GM21576 (cell line): Measurements from ENCODE around the gene UPF3B.
A peak's percentile ranks its signal among the peaks of the same experiment; 100 is the strongest.
"Not testable (repeated sequence)": the region's sequence is repeated elsewhere in the genome, so short reads cannot be mapped to it uniquely, and the experiment has no call there.

Experiments used
- ATAC-seq: cut with Tn5 transposase; IDR thresholded peaks from one replicate; pipeline ENCODE4 v1.9.1; 2021; ENCODE audit warnings: mild to moderate bottlenecking, moderate library complexity; ENCODE audit not compliant: unreplicated experiment

The UPF3B gene, protein sequence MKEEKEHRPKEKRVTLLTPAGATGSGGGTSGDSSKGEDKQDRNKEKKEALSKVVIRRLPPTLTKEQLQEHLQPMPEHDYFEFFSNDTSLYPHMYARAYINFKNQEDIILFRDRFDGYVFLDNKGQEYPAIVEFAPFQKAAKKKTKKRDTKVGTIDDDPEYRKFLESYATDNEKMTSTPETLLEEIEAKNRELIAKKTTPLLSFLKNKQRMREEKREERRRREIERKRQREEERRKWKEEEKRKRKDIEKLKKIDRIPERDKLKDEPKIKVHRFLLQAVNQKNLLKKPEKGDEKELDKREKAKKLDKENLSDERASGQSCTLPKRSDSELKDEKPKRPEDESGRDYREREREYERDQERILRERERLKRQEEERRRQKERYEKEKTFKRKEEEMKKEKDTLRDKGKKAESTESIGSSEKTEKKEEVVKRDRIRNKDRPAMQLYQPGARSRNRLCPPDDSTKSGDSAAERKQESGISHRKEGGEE

DNA sequence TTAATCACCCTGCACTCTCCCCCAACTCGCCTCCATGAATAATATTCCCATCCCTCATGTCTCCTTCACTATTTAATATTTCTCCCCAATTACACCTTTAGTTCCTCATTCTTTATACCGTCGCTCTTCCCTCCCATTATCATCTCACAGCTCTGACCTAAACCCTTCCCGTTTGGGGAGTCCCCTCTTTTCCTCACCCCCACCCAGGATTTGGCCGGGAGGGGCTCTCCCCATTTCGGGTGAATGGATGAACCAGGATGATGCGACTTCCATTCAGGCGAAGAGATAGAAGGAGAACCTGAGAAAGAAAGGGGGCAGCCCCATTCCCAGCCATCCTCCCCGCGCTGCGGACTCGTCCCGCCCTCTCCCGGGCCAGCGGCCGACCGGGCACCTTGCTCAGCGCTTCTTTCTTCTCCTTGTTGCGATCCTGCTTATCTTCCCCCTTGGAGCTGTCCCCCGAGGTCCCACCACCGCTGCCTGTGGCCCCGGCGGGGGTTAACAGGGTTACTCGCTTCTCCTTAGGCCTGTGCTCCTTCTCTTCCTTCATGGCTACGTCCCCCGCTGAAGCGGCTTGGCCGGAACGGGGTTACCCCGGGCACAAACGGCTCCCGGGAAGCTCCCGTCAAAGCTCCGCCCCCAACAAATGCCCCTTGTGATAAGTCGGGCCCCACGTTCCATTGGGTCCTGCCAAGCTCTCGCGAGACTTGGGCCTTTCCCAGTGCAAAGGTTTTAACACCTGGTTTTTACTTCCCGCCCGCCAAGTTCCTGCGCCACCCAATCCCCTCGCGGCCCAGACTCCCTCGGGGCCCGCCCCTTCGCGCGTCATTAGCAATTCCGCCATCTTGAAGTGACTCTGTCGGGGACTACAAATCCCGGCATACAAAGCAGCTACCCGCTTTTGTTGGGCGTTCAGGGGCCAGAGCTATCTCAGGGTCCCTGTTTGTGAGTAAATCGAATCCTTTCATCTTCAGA lies at the start of gene UPF3B:
Gene UPF3B, minus strand, starts transcription at position 582 of the 972 bp plus-strand sequence. Its CDS starts 35 bp downstream, at position 547.
- peak; percentile 93 for ATAC-seq

DNA sequence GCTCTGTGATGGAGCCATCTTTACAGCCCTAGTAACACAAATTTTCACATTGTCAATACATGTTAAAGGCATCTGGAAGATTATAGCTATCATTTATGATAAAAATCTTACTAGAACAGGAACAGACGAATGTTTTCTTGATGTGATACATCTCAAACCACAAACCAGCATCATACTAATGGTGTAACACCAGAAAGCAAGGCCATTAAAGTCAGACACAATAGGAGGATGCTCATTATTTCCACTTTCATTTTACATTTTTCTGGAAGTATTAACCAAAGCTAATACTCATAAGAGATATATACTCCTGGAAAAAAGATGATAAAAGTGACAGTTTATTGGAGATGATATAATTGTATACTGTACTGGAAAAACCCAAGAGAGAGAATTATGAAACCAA lies 48.2 kb upstream of the UPF3B start:
- no peak for ATAC-seq

DNA sequence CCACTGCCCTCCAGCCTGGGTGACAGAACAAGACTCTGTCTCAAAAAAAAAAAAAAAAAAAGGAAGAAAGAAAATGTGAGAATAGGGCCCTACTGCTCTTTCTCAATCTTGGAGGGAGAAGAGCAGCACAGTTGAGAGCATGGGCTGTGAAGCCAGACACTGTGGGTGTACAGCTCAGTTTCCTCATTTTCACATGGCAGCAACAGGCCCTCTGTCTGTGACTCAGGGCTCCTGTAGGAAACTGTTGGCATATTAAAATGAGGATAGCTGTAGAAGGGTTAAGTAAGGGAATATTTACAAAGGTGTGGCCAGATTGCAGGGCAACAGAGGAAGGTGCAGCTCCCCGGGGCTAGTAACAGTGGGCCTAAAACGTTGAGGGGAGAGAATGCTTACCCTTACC lies 46.4 kb upstream of the UPF3B start:
- no peak for ATAC-seq

DNA sequence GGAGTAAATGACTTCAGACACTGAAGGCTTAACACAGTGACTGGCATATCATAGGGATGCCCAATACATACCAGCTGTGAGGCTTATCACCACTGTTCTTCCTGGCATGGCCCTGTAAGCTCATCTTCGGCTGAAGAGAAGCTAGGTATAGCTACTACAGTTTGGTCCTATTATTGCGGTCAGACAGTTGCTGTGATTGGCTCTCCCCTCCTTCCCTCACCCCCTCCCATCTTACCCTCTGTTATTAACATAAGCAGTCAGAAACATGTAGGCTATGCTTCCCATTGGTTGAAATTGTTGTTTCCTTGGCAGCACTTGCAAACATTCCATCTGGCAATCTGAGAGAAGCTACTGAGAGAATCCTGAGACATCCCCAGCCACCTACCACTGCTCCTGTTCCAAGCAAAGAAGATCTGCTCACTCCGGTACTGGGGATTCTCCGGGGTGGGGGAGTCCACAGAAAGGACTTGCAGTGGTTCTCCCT lies 43.1 kb upstream of the UPF3B start, which contains the start of gene AKAP14:
Gene AKAP14, plus strand, starts transcription at position 51 of the 484 bp plus-strand sequence. CDS start 7,331 bp downstream, outside the sequence.
- ATAC-seq = no peak

DNA sequence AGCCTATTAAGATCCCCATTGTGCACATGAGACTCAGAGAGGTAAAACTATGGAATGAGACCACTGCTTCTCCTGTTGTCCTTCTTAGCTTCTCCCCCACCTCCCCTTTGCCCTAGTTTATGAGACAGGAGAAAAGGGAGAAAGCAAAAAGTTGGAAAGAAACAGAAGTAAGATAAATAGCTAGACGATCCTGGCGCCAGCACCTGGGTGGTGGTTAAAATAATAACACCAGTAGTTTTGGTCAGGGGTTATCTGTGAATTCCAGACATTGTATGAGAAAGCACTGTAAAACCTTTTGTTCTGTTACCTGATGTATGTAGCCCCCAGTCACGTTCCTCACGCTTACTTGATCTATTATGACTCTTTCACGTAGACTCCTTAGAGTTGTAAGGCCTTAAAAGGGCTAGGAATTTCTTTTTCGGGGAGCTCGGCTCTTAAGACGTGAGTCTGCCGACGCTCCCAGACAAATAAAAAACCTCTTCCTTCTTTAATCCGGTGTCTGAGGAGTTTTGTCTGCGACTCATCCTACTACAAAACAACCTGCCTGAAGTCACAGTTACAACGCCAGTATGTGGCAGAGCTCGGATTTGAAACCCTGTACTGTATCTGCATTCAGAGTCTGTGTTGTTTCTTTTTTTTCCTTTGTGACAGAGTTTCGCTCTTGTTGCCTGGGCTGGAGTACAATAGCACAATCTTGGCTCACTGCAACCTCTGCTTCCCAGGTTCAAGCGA lies 39.4 kb upstream of the UPF3B start:
- ATAC-seq = not testable (repeated sequence)

DNA sequence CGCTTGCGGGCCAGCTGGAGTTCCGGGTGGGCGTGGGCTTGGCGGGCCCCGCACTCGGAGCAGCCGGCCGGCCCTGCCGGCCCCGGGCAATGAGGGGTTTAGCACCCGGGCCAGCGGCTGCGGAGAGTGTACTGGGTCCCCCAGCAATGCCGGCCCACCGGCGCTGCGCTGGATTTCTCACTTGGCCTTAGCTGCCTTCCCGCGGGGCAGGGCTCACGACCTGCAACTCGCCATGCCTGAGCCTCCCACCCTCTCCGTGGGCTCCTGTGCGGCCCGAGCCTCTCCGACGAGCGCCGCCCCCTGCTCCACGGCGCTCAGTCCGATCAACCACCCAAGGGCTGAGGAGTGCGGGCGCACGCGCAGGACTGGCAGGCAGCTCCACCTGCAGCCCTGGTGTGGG lies 37.9 kb upstream of the UPF3B start:
- not testable (repeated sequence) for ATAC-seq

DNA sequence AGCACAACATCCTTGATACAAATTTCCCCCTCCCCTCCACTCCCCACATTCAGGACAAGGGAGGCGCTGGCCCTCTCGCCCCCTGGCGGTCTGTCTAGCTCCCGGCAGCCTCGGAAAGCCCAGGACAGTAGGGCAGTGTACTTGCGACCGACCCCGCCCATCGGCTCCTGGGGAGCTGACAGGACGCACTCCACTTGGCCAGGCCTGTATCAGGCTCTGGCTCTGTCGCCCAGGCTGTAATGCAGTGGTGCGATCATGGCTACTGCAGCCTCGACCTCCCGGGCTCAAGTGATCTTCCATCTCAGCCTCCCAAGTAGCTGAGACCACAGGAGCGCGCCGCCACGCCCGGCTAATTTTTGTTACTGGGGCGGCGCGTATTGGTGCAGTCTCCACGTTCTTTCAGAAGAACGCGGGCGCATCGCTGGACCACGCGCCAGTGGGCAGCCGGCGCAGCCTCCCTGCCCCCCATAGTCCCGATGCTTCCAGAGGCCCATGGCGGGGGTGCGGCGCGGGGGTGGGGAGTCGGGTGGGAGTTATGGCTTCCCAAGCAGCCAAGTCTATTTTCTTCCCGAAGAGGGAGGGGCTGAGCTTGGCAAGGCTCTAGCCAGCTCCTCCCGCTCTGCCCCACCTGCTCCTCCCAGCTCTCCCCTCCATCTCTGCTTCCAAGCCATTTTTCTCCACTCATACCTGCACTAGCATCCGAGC lies 35.1 kb upstream of the UPF3B start:
- peak; percentile 75 for ATAC-seq

DNA sequence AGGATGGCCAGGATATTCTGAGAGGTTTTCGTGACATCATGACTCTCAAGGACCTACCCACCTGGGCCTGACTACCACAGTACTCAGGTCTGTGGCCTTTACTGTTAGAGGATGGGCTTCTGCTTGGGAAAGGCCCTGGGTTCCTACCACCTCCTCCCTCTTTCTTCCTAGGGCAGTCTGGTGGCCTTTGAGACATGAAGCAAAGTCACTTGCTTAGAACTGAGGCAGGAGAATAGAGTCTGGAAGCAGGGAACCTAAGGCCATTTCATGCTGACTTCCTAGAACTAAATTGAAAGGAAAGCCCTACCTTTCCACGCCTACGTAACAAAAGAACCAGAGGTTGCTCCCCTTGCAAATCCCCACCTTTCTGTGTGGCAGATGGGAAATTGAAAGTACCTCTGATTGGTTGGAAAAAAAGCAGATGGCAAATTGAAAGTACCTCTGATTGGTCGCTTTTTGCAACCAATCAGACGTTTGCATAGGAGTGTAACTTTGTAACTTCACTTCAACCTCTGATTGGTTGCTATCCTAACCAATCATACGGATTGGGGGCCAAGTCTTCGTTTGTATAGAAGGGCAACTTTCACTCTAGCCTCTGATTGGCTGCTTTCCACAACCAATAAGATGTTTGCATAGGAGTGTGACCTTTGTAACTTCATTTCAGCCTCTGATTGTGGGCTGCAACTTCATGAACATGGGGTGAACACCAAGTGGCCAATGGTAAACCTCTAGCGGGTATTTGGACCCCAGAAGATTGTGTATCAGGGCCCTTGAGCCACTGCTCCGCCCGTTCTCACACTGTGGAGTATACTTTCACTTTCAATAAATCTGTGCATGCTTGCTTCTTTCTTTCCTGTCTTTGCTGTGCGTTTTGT lies 33.0 kb upstream of the UPF3B start:
- no peak for ATAC-seq

DNA sequence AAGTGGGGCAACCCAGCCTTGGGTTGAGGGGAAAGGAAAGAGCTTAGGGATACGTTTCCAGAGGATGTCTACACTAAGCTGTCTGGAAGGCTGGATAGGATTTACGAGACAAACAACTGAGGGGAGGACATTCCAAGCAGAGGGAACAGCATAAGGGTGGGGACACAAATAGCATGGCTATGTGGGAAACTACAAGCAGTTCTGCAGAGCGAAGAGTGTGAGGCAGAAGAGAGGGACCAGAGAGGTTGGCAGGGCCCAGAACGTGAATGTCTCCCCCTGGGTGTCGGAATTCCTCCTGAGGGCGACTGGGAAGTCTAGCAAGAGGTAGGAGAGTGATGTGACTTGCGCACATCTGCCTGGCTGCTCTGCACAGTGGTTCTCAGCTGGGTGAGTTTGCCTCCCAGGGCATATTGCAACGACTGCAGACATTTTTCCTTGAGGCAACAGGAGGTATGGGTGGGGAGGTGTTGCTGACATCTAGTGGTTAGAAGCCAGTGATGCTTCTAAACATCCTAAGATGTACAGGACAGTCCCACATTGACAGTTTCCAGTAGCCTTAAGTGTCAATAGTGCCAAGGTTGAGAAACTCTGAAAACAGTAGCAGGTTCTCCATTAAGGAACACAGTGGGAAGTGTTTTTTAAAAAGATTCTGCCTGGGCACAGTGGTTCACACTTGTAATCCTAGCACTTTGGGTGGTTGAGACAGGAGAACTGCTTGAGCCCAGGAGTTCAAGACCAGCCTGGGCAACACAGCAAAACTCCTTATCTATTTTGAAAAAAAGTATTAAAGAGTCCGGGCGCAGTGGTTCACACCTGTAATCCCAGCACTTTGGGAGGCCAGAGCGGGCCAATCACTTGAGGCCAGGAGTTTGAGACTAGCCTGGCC lies 28.0 kb upstream of the UPF3B start:
- peak; percentile 86 for ATAC-seq

DNA sequence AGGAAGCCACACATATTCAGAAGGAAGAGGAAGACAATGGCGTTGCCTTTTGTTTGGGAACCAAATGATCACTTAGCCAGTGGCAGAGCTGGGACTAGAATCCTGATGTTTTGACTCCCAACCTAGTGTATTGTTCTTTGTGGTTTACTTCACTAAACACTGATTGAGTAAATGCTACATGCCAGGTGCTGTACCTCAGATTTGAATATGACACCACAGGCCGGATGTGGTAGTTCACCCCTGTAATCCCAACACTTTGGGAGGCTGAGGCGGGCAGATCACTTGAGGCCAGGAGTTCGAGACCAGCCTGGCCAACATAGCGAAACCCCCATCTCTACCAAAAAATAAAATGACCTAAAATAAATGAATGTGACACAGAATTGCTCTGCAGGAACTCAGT lies 27.3 kb upstream of the UPF3B start:
- ATAC-seq = no peak

DNA sequence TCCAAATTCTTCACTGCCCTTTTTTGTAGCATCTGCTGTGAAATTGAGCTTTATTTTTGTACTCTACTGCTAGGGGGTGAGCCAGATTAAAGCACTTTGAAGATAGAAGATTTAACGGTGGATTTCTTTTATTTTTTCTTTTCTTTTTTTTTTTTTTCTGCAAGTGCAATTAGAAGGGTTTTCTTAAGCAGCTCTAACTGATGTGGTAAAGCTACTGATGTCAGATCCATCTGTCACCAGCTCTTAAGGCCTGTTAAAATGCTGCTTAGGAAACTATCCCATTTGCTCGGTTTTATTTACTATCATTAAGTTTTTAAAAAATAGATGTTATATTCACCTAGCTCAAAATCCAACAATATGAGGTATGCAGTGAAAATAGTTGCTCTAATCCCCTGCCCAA lies 26.0 kb upstream of the UPF3B start:
- ATAC-seq = no peak

DNA sequence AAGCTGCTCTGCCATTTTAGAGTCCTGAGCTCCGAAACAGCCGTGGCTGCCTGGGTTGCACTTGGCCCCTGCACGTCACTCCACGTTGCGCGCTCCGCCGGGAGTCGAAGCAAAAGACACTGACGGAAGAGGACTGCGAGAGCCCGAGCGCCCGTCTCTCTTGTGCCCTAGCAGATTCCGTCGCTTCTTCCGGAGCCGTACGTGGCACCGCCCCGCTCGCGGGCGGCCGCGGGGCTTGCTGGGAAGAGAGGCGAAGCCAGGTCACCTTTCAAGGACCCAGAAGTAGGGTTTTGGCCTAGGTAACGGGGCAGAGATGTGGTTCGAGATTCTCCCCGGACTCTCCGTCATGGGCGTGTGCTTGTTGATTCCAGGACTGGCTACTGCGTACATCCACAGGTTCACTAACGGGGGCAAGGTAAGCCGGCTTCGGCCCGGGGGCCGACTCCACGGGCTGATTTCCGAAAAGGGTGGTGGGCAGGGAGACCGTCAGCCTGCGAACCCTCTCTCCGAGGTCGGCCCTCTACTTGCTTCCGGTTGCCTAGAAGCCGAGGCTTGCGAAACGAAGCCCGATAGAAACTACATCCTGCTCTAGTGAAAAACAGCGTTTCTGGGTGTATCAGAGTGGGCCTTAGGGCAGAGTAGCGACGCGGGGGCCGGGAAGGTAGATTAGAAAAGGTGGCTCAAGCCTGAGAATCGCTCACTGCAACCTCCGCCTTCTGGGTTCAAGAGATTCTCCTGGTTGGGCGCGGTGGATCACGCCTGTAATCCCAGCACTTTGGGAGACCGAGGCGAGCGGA lies 19.0 kb upstream of the UPF3B start, which contains the start of the genes NDUFA1 and RNF113A:
Gene NDUFA1, plus strand, starts transcription at position 234 of the 797 bp plus-strand sequence. Its CDS starts 80 bp downstream, at position 314.
Gene RNF113A, minus strand, starts transcription at position 135 of the 797 bp plus-strand sequence. Its CDS starts 120 bp downstream, at position 15.
- ATAC-seq = peak; percentile 88

DNA sequence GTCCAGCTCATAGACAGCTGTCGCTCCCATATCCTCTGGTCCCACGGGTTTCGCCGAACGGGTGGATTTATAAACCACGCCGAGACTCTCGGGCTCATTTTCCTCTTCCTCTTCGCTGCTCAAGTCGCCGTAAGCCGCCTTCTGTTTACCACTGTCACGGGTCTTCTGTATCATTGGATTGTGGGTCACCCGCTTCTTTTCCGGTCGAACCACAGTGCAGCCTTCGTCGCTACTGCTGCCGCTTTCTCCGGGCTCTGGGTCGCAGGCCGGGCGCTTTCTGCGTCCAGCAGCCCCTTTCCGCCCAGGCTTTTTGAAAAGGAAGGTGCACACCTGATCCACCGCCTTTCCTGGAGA lies 18.5 kb upstream of the UPF3B start:
- ATAC-seq = peak; percentile 35

DNA sequence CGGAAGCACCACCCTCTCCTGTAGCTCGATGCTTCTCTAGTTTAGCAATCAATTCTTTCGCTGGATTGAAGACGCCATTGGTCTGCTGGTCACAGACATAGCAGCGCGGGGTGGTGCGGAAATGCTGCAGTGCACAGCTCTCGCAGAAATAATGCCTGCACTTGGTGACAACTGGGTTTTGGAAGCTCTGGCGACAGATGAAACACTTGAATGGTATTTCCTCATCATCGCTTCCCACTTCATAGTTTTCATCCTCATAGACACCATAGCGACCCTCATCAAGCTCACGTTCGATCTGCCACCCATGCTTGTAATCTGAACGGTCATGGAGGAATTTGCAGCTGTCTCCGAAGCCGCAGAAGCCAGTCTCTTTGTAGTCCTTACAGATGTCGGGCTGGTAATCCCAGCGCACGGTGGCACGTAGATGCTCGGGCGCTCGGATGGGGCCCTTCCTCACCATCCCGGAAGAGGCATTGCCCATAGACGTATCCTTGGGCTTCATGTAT lies 17.9 kb upstream of the UPF3B start:
- no peak for ATAC-seq

DNA sequence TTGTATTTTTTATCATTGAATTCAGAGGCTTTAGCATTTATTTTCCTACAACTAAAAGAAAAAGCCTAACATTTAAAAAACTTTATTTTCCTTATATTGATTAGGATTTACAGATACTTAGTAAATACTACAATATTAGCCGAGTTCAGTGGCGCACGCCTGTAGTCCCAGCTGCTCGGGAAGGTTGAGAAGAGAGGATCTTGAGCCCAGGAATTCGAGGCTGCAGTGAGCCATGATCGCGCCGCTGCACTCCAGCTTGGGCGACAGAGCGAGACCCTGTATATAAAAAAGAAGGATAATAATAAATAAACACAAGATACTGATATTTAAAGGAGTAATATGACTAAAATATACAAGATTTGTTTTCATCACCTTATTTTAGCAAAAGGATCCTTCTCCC lies 681 bp upstream of the UPF3B start:
- ATAC-seq = no peak

DNA sequence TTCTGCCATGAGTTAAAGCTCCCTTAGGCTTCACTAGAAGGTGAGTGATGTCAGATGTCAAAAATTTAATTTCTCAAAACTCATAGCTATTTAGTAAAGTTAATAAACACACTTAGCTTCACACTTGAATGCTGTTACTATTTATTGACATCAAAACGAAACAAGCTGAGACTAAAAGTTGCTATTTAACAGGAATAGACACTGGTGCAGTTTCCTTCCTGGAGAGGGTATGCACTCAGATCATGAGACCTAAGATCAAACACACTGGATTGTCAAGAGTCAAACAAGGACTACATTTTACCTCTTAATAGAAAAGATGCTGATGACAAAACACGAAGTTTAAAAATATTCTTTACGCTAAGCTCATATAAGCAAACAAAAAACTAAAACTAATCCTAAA lies 18.9 kb downstream of the UPF3B start:
- ATAC-seq = no peak

DNA sequence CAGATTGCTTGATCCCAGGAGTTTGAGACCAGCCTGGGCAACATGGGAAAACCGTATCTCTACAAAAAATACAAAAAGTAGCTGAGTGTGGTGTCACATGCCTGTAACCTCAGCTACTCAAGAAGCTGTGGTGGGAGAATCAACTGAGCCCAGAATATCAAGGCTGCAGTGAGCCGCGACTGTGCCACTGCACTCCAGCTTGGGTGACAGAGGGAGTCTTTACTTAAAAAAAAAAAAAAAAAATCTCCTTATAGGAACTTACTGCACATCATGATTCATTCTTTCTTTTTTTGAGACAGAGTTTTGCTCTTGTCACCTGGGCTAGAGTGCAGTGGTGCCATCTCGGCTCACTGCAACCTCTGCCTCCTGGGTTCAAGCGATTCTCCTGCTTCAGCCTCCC lies 24.3 kb downstream of the UPF3B start:
- ATAC-seq = no peak
